ENCODE measurements around the gene MRPL53.

Gene MRPL53

GRCh38 chr2:74424139-74424992 lies 48.1 kb downstream of the MRPL53 start:
- no peak for DNase-seq

GRCh38 chr2:74423231-74424095 lies 49.0 kb downstream of the MRPL53 start:
- no peak for DNase-seq

All from RPMI8226 (cell line).